ENCODE results near the gene AFAP1L2. TPM values are rescaled to one million over a fixed set of nuclear protein-coding genes. Genes with fewer than 3 reads are reported as not detected.
A peak's percentile ranks its signal among the peaks of the same experiment; 100 is the strongest.

AFAP1L2 gene
- polyA plus RNA-seq, 1 experiment: 0.22 TPM

GRCh38 chr10:114271779-114272167 is 132.5 kb downstream of the AFAP1L2 start:
- DNase-seq (ENCODE audit: low read depth): peak; percentile 87
- H3K4me3 ChIP-seq (ENCODE audit: low read depth, low read length): no peak overlapping the region
- peaks cover 3% of the 10 kb centered on the region for H3K27me3 ChIP-seq (ENCODE audit: control insufficient read depth, insufficient read depth, low read length)
- H3K36me3 ChIP-seq (ENCODE audit: control insufficient read depth, insufficient read depth, low read length): no peaks in the 10 kb centered on the region
- TF ChIP-seq, protein P1, sequence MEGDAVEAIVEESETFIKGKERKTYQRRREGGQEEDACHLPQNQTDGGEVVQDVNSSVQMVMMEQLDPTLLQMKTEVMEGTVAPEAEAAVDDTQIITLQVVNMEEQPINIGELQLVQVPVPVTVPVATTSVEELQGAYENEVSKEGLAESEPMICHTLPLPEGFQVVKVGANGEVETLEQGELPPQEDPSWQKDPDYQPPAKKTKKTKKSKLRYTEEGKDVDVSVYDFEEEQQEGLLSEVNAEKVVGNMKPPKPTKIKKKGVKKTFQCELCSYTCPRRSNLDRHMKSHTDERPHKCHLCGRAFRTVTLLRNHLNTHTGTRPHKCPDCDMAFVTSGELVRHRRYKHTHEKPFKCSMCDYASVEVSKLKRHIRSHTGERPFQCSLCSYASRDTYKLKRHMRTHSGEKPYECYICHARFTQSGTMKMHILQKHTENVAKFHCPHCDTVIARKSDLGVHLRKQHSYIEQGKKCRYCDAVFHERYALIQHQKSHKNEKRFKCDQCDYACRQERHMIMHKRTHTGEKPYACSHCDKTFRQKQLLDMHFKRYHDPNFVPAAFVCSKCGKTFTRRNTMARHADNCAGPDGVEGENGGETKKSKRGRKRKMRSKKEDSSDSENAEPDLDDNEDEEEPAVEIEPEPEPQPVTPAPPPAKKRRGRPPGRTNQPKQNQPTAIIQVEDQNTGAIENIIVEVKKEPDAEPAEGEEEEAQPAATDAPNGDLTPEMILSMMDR (IDR thresholded peaks at IDR 0.05; ENCODE audit: insufficient read depth, low read depth, low read length): no peak
- POLR2A ChIA-PET: no interaction called here
- CTCF ChIA-PET: interaction anchor here (1.4 kb wide), 1 partner anchor 32 kb away, joined by 10 read pairs; no protein-coding TSS in a partner anchor

- H3K27me3 ChIP-seq (ENCODE audit: control insufficient read depth, insufficient read depth, low read length): peaks cover 3% of the 10 kb centered on the region
- TF ChIP-seq, protein P1 (IDR thresholded peaks at IDR 0.05; ENCODE audit: insufficient read depth, low read depth, low read length): no peak
- no peak overlapping the region for H3K4me3 ChIP-seq (ENCODE audit: low read depth, low read length)
- no peak for DNase-seq (ENCODE audit: low read depth)
- H3K36me3 ChIP-seq (ENCODE audit: control insufficient read depth, insufficient read depth, low read length): no peaks in the 10 kb centered on the region
- CTCF ChIA-PET: interaction anchor here (1.4 kb wide), 1 partner anchor 32 kb away, joined by 10 read pairs; no protein-coding TSS in a partner anchor
- POLR2A ChIA-PET: no interaction called here
Measured at GRCh38 chr10:114271075-114271778, 133.1 kb downstream of the AFAP1L2 start.

DNA sequence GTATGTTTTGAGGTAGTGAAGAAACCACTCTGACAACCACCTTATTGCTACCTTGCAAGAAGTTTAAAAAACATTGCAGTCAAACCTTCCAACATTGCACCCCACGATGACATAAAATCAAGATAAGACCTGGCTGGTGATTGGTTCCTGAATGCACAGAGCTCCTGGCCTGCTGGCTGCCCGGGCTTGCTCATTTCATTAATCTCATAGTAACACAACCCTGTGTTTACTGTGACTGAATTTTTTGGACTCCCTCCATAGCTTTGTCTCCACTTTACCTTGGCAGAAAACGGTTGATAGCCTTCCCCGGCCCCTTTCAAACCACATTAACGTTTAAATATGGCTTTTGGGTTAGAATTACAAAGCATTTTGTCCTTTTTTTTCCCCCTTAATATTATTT is 137.8 kb downstream of the AFAP1L2 start:
- Histone ChIP-seq H3K27me3 (ENCODE audit: control insufficient read depth, insufficient read depth, low read length) (no peaks in the 10 kb centered on the region), H3K36me3 (ENCODE audit: control insufficient read depth, insufficient read depth, low read length) (no peaks in the 10 kb centered on the region), H3K4me3 (ENCODE audit: low read depth, low read length) (no peak overlapping the region)
- no peak for DNase-seq (ENCODE audit: low read depth)
- TF ChIP-seq, protein P1 (IDR thresholded peaks at IDR 0.05; ENCODE audit: insufficient read depth, low read depth, low read length): no peak
- CTCF ChIA-PET: interaction anchor here (1.2 to 1.3 kb wide), 2 partner anchors 16 to 37 kb away, joined by 3 to 4 read pairs; no protein-coding TSS in a partner anchor
- POLR2A ChIA-PET: no interaction called here

GRCh38 chr10:114265392-114266053 is 138.8 kb downstream of the AFAP1L2 start:
- H3K4me3 ChIP-seq (ENCODE audit: low read depth, low read length): no peak overlapping the region
- H3K27me3 ChIP-seq (ENCODE audit: control insufficient read depth, insufficient read depth, low read length): no peaks in the 10 kb centered on the region
- TF ChIP-seq, protein P1 (IDR thresholded peaks at IDR 0.05; ENCODE audit: insufficient read depth, low read depth, low read length): no peak
- H3K36me3 ChIP-seq (ENCODE audit: control insufficient read depth, insufficient read depth, low read length): no peaks in the 10 kb centered on the region
- ChIA-PET POLR2A (no interaction called here), CTCF (interaction anchor here (0.5 kb wide), 1 partner anchor 791 kb away, joined by 4 read pairs; no protein-coding TSS in a partner anchor)
- DNase-seq (ENCODE audit: low read depth): no peak

DNA sequence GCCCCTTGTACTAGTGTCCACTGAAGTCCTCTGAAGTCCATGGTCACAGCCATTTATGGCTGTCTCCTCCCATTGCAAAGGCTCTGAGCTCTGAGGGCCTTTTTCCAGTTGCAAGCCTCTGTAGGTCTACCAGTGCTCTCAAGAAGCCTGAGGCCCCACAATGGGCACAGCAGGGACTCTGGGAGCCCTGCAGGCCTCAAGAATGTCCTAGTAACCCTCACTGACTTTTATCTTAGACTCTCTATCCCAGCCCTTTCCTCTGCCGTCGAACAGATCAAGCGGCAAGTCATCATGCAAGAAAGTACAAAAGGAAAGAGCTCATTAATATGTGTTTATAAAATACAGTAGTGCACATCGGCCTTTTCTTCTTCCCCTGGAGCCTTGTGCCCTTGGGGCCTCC is 141.8 kb downstream of the AFAP1L2 start:
- DNase-seq (ENCODE audit: low read depth): no peak
- Histone ChIP-seq H3K36me3 (ENCODE audit: control insufficient read depth, insufficient read depth, low read length) (no peaks in the 10 kb centered on the region), H3K4me3 (ENCODE audit: low read depth, low read length) (no peak overlapping the region), H3K27me3 (ENCODE audit: control insufficient read depth, insufficient read depth, low read length) (no peaks in the 10 kb centered on the region)
- POLR2A ChIA-PET: no interaction called here
- TF ChIP-seq, protein P1 (IDR thresholded peaks at IDR 0.05; ENCODE audit: insufficient read depth, low read depth, low read length): no peak
- CTCF ChIA-PET: no interaction called here

Measured in BJ (cell line).